Measurements from ENCODE around the gene BOD1L1. TPM values are rescaled to one million over a fixed set of nuclear protein-coding genes. Genes with fewer than 3 reads are reported as not detected.

The BOD1L1 gene
- total RNA-seq, 1 donor from 2014 or later = 37.0 TPM

- Mint-ChIP-seq H3K27ac (no peak overlapping the region), H3K36me3 (peaks cover 16% of the 10 kb centered on the region), H3K4me1 (ENCODE audit: unreplicated experiment) (no peaks in the 10 kb centered on the region), H3K9me3 (no peaks in the 10 kb centered on the region), H3K27me3 (no peaks in the 10 kb centered on the region), H3K4me3 (no peak overlapping the region)
- no peak for TF ChIP-seq CTCF (conservative IDR thresholded peaks at IDR 0.05)
- DNase-seq (ENCODE audit: extremely low spot score, unreplicated experiment) = no peak
These were observed 38.6 kb downstream of the BOD1L1 start for GRCh38 chr4:13588954-13589353.

- H3K36me3 Mint-ChIP-seq = peaks cover 10% of the 10 kb centered on the region
- no peaks in the 10 kb centered on the region for H3K9me3 Mint-ChIP-seq
- no peak for TF ChIP-seq CTCF (conservative IDR thresholded peaks at IDR 0.05)
- H3K27me3 Mint-ChIP-seq = no peaks in the 10 kb centered on the region
- no peak overlapping the region for H3K27ac Mint-ChIP-seq
- no peak overlapping the region for H3K4me3 Mint-ChIP-seq
- H3K4me1 Mint-ChIP-seq (ENCODE audit: unreplicated experiment) = no peaks in the 10 kb centered on the region
- DNase-seq (ENCODE audit: extremely low spot score, unreplicated experiment) = no peak
These were observed 43.0 kb downstream of the BOD1L1 start for GRCh38 chr4:13584481-13584880.

- H3K4me3 Mint-ChIP-seq = no peak overlapping the region
- no peaks in the 10 kb centered on the region for H3K27me3 Mint-ChIP-seq
- peaks cover 10% of the 10 kb centered on the region for H3K36me3 Mint-ChIP-seq
- DNase-seq (ENCODE audit: extremely low spot score, unreplicated experiment) = no peak
- no peak for TF ChIP-seq CTCF (conservative IDR thresholded peaks at IDR 0.05)
- no peaks in the 10 kb centered on the region for H3K4me1 Mint-ChIP-seq (ENCODE audit: unreplicated experiment)
- H3K27ac Mint-ChIP-seq = no peak overlapping the region
- no peaks in the 10 kb centered on the region for H3K9me3 Mint-ChIP-seq
These were observed 47.5 kb downstream of the BOD1L1 start for GRCh38 chr4:13580036-13580435.

- H3K9me3 Mint-ChIP-seq = no peaks in the 10 kb centered on the region
- no peak for DNase-seq (ENCODE audit: extremely low spot score, unreplicated experiment)
- H3K27ac Mint-ChIP-seq = no peak overlapping the region
- no peaks in the 10 kb centered on the region for H3K27me3 Mint-ChIP-seq
- H3K4me3 Mint-ChIP-seq = no peak overlapping the region
- no peak for TF ChIP-seq CTCF (conservative IDR thresholded peaks at IDR 0.05)
- H3K36me3 Mint-ChIP-seq = peaks cover 11% of the 10 kb centered on the region
- H3K4me1 Mint-ChIP-seq (ENCODE audit: unreplicated experiment) = no peaks in the 10 kb centered on the region
These were observed 49.9 kb downstream of the BOD1L1 start for GRCh38 chr4:13577660-13578059.

- TF ChIP-seq CTCF (conservative IDR thresholded peaks at IDR 0.05) = no peak
- no peaks in the 10 kb centered on the region for H3K9me3 Mint-ChIP-seq
- no peak overlapping the region for H3K27ac Mint-ChIP-seq
- H3K36me3 Mint-ChIP-seq = peaks cover 15% of the 10 kb centered on the region
- no peak overlapping the region for H3K4me3 Mint-ChIP-seq
- H3K27me3 Mint-ChIP-seq = no peaks in the 10 kb centered on the region
- DNase-seq (ENCODE audit: extremely low spot score, unreplicated experiment) = no peak
- no peaks in the 10 kb centered on the region for H3K4me1 Mint-ChIP-seq (ENCODE audit: unreplicated experiment)
These were observed 56.6 kb downstream of the BOD1L1 start for GRCh38 chr4:13570916-13571315.

- no peak for DNase-seq (ENCODE audit: extremely low spot score, unreplicated experiment)
- Mint-ChIP-seq H3K27me3 (no peaks in the 10 kb centered on the region), H3K27ac (no peak overlapping the region), H3K4me1 (ENCODE audit: unreplicated experiment) (no peaks in the 10 kb centered on the region), H3K36me3 (peaks cover 11% of the 10 kb centered on the region), H3K9me3 (no peaks in the 10 kb centered on the region), H3K4me3 (no peak overlapping the region)
- no peak for TF ChIP-seq CTCF (conservative IDR thresholded peaks at IDR 0.05)
These were observed 60.4 kb downstream of the BOD1L1 start for GRCh38 chr4:13567125-13567524.
